Superior temporal gyrus (tissue), 1 donor: ENCODE measurements around the gene SLIT3.

Source experiments
- DNase-seq: peaks from one replicate; pipeline ENCODE4 v3.0.0-alpha.2; 2016; ENCODE audit errors: extremely low spot score

Gene SLIT3

DNA sequence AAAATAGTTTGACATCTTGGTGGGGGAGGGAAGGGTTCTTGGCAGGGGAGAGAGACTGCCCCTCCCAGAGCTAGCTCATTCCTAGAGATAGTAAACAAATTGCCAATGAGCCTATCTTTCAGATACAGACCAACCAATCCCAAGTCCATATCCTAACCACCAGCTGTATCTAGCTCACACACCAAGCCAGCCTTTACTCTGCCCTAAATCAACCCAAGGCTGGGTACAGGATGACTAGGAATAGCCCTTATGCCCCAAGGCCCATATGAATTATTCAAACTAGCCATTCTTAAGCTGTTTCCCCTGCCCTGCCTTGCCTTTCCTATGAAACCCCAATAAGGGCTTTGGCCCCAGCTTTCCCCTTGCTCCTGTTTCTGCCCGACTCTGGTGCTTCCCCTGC lies 440.4 kb downstream of the SLIT3 start:
- DNase-seq, result no peak

- no peak for DNase-seq
Measured at GRCh38 chr5:168860081-168860480, 440.9 kb downstream of the SLIT3 start.

DNA sequence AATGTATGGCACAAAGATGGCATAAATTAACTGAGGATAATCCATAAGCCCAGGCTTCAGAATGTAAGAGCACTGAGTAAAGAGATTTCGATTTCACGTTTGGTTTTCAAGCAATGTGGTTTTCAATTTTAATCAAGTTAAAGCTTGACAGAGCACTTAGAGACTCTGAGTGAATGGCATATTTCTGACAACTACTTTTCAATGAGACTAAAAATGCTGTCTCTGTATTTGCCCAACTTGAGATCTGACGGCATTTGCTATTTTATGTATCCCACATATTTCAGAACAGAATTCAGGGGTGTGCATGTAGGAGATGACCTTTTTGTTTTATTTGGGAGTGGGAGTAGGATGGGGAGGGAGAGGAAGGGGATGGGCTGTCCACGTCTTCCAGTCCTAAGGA lies 441.5 kb downstream of the SLIT3 start:
- no peak for DNase-seq

- DNase-seq, result no peak
Measured at GRCh38 chr5:168858994-168859393, 441.9 kb downstream of the SLIT3 start.

DNA sequence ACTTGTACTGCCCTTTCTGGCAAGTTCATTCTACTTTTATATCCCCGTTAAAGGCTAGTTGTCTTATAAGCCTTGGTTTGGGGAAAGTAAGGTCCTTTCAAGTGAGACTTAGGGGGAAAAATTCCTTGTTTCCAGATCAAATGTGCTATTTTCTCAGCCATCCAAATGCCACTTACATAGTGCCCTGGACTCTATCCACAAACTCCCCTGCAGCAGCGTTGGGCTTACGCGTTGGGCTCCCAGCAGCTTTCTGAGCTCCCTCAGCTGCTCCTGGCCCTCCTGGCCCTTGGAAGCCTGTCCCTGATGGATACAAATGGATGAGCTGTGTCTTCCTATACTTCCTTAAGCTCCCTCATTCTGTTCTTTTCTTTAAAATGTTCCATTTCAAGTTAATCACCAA lies 442.6 kb downstream of the SLIT3 start:
- DNase-seq, result no peak

GRCh38 chr5:168853972-168854371 lies 447.0 kb downstream of the SLIT3 start:
- no peak for DNase-seq

GRCh38 chr5:168852329-168852728 lies 448.6 kb downstream of the SLIT3 start:
- DNase-seq, result no peak

DNA sequence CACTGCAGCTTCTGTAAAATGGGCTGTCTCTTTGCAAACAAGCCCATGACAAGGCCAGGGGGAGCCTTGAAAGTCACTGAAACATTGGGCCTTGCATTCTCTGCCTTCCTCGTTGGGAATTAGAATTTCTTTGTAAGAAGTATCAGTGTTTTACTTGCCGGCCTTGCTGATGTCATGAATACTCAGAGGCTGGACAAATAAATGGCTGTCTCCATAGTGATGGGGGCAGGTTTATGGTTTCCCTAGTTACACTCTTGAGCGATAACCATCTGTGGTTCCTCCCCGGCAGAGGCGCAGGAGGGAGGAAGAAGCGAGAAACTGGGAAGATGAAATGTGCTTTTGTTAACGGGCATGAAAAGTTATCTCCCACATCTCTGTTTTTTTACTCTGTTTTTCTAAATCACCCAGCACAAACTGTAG lies 449.0 kb downstream of the SLIT3 start:
- DNase-seq, result peak; percentile 20

DNA sequence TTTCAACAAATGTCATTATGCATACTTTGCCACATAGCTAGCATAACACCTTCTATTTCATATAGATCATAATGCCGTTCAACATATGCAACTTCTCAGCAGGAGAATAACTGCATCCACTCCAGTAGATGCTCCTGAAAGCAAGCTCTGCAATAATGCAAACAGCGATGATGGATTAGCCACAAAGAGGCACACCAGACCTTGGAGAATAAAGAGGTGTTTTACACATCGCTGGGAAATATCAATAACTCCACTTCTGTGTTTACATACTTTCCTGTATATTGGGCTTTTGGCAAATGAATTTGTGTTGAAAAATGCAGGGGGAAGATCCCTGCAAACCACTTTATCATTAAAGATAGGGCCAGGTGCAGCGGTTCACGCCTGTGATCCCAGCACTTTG lies 450.3 kb downstream of the SLIT3 start:
- DNase-seq, result no peak

DNA sequence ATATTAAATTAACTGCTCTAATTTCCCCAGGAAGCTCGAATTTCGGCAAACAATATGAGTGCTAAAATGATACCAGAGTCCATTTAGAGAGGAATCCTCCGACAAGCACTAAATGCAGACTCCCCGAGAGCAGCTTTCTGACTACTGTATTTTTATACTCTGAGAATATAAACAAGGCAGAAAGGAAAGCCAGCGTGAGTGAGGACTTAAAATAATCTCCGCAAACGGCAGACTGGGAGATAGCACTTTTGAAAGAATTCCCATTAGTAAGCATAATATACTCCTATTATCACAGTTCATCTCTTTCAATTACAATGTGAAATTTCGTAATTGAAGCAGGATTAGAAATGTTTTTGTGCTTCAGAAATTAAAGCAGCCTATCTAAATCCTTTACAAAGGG lies 452.4 kb downstream of the SLIT3 start:
- DNase-seq, result no peak

DNA sequence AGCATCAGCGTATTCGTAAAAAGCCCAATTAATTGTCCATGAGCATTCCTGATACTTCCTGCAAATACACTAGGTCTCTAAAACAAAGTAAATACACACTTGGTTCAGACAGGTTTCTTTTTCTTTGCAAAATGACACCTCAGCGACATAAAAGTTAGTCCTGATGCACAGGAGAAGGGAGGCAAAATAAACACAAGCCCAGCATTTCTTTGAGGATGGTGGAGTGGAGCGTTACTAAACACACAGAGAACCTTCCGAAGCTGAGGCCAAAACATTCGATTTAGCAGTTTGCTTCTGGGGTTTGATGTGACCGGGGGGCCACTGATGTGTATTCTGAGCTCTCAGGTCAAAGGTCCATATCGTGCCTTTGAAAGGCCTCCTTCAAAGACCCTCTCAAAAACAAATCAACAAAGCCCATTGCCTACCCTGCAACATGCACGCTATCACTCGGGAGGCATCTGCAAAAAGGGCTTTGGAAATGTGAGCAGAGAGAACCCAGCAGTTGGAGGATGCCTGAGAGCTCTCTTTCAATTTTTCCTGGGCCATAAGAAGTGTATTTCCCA lies 453.3 kb downstream of the SLIT3 start:
- DNase-seq, result no peak

- DNase-seq, result no peak
Measured at GRCh38 chr5:168844922-168845296, 456.0 kb downstream of the SLIT3 start.

GRCh38 chr5:168844016-168844921 lies 456.7 kb downstream of the SLIT3 start:
- no peak for DNase-seq

- no peak for DNase-seq
Measured at GRCh38 chr5:168843277-168844015, 457.5 kb downstream of the SLIT3 start.

DNA sequence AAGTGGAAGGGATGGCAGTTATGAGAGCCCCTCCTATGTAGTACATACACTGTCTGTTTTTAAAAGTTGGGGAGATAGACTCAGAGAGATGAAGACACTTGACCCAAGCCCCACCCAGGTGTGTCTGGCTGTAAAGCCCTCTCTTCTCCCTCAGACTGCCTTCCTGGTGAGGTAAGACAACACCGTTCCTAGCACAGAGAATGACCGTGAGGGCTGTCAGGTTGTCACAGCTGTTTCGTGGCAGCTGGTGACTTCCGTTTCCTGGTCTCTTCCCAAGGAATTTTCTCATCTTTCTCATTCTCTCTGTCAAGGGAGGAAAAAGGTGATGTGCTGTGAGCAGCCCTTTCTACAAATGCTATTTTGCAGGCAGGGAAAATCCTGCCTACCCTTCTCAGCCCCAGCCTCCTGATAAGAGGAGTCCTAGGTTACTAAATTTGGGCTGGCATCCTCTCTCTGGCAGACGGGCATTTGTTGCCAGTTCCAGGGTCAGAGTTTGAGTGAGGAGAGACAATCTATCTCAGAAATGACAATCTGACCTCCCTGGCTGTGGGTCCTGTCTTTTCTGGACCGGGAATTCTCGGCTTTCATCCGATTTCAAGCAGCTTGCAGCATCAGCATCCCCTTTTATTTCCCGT lies 458.3 kb downstream of the SLIT3 start:
- no peak for DNase-seq

GRCh38 chr5:168837852-168838251 lies 463.1 kb downstream of the SLIT3 start:
- no peak for DNase-seq

DNA sequence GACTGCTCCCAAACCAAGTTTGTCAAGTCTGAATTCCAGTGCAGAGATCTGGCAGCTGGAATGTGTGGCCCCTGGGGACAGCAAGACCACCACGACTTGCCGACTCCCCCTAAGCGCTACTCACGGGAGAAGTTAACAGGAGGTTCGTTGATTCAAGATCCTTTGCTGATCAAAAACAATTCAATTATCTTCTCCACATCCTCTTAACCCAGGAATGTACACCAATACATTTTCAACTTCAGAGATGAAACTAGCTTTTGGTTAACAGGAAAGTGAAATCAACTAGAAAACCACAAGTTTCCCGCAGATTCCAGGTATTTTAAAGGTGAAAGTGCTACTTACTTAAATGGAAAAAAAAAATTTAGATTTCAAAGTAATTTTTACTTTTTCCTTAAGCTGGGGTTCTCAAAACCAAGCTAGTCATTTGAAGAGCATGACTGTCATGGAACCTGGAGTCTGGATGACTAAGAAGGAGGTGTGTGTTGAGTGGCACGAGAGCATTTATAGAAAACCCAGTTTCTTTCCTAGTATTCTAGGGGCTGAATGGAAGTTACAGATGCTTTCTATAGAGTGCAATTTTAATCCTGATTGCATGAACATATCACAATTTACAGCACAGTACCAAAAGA lies 464.2 kb downstream of the SLIT3 start:
- DNase-seq, result no peak

- DNase-seq, result no peak
Measured at GRCh38 chr5:168833936-168834335, 467.0 kb downstream of the SLIT3 start.

DNA sequence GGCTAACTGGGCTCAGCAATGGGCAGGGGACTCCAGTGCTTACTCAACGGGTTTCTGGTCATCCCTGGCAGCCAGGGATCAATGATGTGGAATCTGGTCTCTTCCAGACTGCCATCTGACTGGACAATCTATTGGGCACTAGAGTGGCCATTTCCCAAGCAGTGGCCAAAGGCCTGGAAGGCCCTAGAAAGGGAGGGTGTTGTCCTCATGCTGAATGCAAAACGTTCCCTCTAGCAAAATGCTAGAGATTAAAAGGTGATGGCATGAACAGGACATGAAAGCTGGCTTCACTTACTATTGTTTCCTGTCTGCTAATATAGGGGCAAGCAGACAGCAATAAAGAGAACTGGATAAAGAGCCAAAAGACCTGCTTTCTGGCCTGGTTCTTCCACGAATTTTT lies 467.6 kb downstream of the SLIT3 start:
- DNase-seq, result no peak

- no peak for DNase-seq
Measured at GRCh38 chr5:168832308-168832707, 468.6 kb downstream of the SLIT3 start.

DNA sequence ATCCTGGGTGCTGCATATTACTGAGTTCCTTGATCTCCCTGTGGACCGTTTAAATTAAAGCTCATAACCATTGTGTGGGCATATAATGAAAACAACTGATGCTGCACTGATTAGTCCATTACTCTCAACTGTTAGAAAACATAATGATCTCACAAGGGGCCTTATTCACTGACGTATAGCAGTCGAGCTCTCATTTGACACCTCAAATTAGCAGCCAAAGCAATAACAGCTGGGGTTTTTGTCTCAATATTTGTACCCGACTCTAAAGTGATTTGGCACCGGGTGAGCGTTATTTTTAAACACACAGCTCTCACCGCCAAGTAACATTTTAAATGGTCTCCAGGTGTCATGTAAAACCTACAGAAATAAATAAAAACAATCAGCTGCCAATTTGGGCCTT lies 469.6 kb downstream of the SLIT3 start:
- no peak for DNase-seq

- no peak for DNase-seq
Measured at GRCh38 chr5:168830833-168831232, 470.1 kb downstream of the SLIT3 start.
